ENCODE measurements around the gene PKNOX2. TPM values are rescaled to one million over a fixed set of nuclear protein-coding genes. Genes with fewer than 3 reads are reported as not detected.

The PKNOX2 gene
- total RNA-seq, 4 donors from 2014 or later = 0.51 to 4.3 (median 2.3) TPM

DNA sequence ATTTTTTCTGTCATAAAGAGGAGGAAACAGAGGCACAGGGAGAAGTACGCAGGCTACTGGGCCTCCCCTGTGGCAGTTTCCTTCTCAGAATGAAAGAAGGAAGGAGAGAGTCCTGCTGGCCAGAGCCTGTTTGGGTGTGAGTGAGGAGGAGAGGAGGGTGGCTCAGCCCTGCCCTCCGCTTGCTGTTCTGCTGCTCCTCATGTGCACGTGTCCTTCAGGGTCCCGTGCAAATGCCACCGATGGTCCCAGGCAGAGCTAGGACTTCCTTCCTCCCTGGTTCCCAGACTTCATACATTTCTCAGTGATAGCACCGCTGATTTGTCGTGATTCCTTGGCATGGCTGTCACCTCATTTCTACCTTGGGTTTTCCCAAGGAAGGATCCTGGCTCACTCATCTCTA lies 88.7 kb downstream of the PKNOX2 start:
- TF ChIP-seq, protein P1, sequence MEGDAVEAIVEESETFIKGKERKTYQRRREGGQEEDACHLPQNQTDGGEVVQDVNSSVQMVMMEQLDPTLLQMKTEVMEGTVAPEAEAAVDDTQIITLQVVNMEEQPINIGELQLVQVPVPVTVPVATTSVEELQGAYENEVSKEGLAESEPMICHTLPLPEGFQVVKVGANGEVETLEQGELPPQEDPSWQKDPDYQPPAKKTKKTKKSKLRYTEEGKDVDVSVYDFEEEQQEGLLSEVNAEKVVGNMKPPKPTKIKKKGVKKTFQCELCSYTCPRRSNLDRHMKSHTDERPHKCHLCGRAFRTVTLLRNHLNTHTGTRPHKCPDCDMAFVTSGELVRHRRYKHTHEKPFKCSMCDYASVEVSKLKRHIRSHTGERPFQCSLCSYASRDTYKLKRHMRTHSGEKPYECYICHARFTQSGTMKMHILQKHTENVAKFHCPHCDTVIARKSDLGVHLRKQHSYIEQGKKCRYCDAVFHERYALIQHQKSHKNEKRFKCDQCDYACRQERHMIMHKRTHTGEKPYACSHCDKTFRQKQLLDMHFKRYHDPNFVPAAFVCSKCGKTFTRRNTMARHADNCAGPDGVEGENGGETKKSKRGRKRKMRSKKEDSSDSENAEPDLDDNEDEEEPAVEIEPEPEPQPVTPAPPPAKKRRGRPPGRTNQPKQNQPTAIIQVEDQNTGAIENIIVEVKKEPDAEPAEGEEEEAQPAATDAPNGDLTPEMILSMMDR (IDR thresholded peaks at IDR 0.05; ENCODE audit: low read depth) = no peak

DNA sequence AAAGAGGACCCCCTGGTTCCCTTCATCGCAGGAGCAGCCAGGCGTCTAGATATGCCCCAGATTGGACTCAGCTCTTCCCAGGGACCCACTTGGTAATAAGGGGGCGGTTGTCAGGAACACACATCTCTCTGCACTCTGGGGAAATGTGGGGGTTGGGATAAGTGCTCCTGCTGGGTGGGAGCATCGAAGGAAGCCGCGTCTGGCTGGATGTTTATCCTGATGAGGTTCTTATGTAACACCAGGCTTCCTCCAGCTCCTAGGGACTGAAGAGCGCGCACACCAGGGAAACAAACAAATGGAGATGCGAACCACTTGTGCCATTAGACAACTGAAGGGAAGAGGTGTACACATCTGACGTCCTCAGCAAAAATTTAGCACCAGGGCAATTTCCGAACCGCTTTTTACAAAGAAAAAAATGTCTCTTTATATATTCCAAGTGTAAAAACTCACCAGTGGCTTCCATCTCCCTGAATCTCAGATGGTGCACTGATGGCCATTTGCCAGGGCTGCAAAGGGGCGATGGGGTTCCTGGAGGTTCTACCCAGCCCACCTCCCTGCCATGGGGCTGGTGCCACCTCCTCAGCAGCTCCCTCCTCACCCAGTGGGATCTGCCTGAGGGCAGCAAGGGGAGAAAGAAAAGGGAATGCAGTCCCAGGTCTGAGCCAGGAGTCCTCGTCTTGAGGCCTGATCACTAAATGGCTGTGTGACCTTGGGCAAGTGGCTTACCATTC lies 89.4 kb downstream of the PKNOX2 start:
- TF ChIP-seq, protein P1 (IDR thresholded peaks at IDR 0.05; ENCODE audit: low read depth) = no peak

DNA sequence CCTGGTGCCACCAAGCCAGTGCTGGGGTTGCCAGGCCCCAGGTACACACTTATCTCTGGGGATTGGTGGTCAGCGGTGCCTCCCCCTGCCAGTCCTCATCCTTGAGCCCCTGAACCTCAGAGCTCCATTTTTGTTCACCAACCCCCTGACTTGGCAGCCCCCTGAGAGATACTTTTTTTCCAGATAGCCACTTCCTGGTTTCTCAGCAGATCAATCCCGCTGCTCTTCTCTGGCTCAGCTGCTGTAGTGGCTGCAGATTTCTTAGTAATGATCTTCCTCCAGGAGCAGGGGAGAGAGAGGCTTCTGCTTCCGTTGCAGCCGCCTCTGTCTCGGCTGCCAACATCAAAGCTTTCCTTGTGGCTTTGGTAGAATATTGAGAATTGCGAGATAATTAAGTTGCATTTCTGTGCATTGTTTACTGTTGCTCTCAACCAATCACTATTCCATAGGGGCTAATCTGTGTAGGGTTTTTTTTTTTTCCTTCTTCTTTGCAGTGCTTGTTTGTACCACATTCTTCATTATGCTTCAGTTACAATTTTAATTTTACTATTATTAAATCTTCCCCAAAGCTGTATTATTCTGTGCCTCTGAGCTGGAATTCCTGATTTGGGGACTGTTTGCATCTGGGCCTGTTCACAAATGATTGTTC lies 92.1 kb downstream of the PKNOX2 start:
- TF ChIP-seq, protein P1 (IDR thresholded peaks at IDR 0.05; ENCODE audit: low read depth) = no peak

DNA sequence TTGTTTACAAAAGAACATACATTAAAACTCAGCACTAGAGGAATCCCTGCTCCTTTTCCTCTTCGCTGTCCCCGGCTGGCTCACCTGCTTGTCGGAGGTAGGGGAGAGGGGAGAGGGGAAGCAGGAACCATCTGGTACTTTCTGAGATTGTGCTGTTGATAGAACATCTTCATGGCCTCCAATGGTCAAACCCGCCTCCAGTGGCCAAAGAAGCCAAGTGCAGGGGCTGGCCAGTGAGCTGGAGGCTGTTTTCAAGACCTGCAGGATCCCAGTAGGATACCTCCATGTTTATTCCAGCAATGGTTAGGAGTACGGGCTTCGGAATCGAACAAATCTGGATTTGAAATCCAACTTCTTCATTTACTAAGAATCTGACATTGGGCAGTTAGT lies 92.6 kb downstream of the PKNOX2 start:
- TF ChIP-seq, protein P1 (IDR thresholded peaks at IDR 0.05; ENCODE audit: low read depth) = no peak

DNA sequence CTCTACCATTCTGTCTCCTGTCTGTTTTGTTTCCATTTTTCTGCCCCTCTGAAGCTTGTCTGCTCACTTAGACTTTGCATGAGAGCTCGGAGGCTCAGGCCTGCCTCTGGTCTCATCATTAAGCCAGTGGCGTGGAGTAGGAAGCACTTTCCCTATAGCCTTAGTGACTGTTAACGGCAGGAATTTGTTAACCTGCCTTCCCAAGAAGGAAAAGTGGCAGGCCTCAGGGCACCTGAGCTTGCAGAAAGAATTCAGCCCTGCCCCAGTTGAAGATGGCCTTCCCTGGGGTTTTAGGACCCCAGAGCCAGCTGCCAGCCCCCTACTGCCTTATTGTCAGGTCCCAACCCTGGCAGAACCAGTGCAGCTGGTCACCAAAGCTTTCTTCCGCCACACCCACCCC lies 93.2 kb downstream of the PKNOX2 start:
- TF ChIP-seq, protein P1 (IDR thresholded peaks at IDR 0.05; ENCODE audit: low read depth) = no peak

DNA sequence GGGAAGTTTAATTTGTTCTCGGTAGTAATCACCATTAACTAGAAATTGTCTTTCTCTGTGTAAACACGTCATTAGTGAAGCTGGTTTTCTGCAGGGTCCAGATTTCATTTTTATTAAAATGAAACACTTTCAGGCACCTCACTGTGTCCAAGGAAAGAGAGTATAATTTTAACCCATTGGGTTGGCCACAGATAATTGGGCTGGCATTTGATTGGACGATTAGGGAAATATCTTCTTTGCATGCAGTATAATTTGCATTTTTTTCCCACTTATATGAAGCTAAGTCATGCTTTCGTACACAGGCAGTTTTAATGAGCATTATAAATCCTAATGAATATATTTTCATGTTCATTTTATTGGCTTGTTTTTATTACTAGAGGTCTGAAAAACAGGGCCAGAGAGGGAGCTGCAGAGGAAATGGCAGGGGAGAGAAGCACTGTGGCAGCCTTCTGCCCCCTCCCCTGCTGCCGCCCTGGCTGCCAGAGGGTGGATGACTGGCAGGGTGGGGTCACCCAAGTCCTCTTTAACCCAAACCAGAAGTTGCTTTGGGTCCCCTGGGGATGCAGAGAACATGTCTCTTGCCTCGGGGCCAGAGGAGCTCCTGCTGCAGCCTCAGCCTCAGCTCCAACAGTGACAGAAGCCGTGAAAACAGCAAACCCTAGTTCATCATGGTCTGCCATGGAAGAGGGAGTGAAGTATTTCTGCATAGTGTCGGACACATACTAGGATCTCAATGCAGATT lies 93.9 kb downstream of the PKNOX2 start:
- TF ChIP-seq, protein P1 (IDR thresholded peaks at IDR 0.05; ENCODE audit: low read depth) = no peak

DNA sequence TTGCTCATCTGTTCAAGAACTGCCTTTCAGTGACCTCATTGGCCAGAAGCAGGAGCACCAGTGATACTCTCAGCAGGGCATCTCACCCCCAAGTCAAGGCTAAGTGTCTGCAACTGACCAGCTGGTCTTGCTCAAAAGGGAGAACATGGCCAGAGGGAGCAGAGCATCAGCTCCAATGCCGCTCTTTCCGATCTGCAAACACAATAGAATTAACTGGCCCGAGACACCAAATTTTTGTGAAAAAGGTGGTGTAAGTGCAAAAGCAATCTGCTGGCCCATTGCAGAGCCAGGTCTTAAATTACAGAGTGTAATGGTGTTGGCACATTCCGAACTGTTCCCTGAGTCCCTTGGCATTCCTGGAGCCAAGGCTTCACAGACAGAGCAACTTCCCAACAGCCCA lies 97.0 kb downstream of the PKNOX2 start:
- TF ChIP-seq, protein P1 (IDR thresholded peaks at IDR 0.05; ENCODE audit: low read depth) = no peak
